DMS 273 (cell line): ENCODE data around the gene SCAMP5.
A peak's percentile ranks its signal among the peaks of the same experiment; 100 is the strongest.

ENCODE experiments used
- DNase-seq: peaks from one replicate; lab custom pipeline; 2025; ENCODE audit not compliant: unreplicated experiment; lab: John Stamatoyannopoulos, UW

SCAMP5 gene

GRCh38 chr15:74995182-74995778 is at the start of gene SCAMP5:
SCAMP5 (plus strand) TSS chr15:74995563; CDS start chr15:75011840, 16,277 bp downstream.
- DNase-seq = peak; percentile 96

GRCh38 chr15:74950078-74950908 is 45.1 kb upstream of the SCAMP5 start:
- peak; percentile 85 for DNase-seq

- DNase-seq = no peak
Measured at GRCh38 chr15:74951006-74951405, 44.4 kb upstream of the SCAMP5 start.

- DNase-seq = peak; percentile 76
Measured at GRCh38 chr15:74954515-74954914, 40.8 kb upstream of the SCAMP5 start.

GRCh38 chr15:74955017-74955416 is 40.3 kb upstream of the SCAMP5 start:
- DNase-seq = peak; percentile 41

GRCh38 chr15:74955796-74956647 is 39.3 kb upstream of the SCAMP5 start:
- peak; percentile 75 for DNase-seq

- DNase-seq = peak; percentile 89
Measured at GRCh38 chr15:74956648-74957475, 38.5 kb upstream of the SCAMP5 start, which contains the start of gene RPP25. RPP25 (minus strand) TSS chr15:74956772; CDS start chr15:74956583, 189 bp downstream.

- DNase-seq = peak; percentile 64
Measured at GRCh38 chr15:74957476-74958035, 37.8 kb upstream of the SCAMP5 start.

- DNase-seq = peak; percentile 72
Measured at GRCh38 chr15:74958320-74958907, 36.9 kb upstream of the SCAMP5 start.

GRCh38 chr15:74958908-74959585 is 36.3 kb upstream of the SCAMP5 start:
- DNase-seq = no peak

- DNase-seq = no peak
Measured at GRCh38 chr15:74959586-74959939, 35.8 kb upstream of the SCAMP5 start.

GRCh38 chr15:74960286-74960685 is 35.1 kb upstream of the SCAMP5 start:
- no peak for DNase-seq

GRCh38 chr15:74960995-74961588 is 34.3 kb upstream of the SCAMP5 start:
- no peak for DNase-seq

- no peak for DNase-seq
Measured at GRCh38 chr15:74961616-74962015, 33.7 kb upstream of the SCAMP5 start.

- DNase-seq = no peak
Measured at GRCh38 chr15:74962219-74962618, 33.1 kb upstream of the SCAMP5 start.

- DNase-seq = no peak
Measured at GRCh38 chr15:74962671-74963070, 32.7 kb upstream of the SCAMP5 start.

- peak; percentile 53 for DNase-seq
Measured at GRCh38 chr15:74963213-74963612, 32.1 kb upstream of the SCAMP5 start.

GRCh38 chr15:74964794-74965193 is 30.6 kb upstream of the SCAMP5 start:
- DNase-seq = peak; percentile 21

GRCh38 chr15:74967670-74968069 is 27.7 kb upstream of the SCAMP5 start:
- DNase-seq = no peak
